GM18508 (cell line): Measurements from ENCODE around the gene OBSL1.
A peak's percentile ranks its signal among the peaks of the same experiment; 100 is the strongest.

Source experiments
- ATAC-seq: cut with Tn5 transposase; IDR thresholded peaks from one replicate; pipeline ENCODE4 v1.9.1; 2021; ENCODE audit warnings: moderate number of reproducible peaks; ENCODE audit not compliant: insufficient read depth, unreplicated experiment

The OBSL1 gene

GRCh38 chr2:219552382-219553167 lies 18.8 kb downstream of the OBSL1 start:
- ATAC-seq, result peak; percentile 66

DNA sequence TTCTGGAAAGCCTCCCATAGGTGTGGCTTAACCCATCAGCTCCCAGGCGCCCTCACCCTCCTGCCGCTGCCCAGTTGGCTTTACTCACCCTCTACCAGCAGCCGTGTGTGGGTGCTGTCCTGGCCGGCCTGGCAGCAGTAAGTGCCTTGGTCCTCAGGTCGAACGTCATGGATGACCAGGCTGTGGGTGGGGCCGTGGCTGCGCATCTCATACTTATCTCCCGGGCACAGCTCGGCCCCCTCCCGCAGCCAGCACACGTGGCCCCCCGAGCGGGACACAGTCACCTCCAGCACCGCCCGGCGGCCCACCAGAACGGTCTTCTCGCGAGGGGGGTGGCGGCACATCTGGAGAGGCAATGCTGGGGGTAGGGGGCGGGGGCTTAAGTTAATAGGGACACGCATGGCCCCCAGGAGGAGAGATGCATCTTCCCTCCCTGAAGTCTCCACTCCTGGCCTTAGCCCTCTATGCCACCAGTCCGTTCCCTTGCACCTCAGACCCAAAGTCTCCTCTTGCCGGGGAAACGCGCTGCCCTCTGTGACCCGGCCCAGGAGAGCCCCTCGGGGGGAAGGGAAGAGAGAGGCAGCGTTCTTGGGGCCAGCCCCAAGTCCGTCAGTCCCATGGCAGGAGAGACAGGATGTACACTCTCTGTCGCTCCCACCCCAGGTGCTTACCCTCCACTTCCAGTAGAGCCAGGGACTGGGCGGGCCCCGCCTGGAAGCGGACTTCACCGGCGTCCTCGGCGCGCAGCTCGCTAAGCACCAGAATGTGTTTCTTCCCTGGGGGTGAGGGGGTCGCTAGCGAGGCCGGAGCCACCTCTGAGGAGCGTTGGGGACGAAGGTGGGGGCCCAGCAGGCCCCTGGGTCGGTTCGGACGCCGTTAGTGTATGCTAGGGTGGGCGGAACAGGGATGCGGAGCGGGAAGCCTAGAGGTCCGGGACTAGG lies 19.6 kb downstream of the OBSL1 start:
- peak; percentile 14 for ATAC-seq

GRCh38 chr2:219549619-219550018 lies 21.7 kb downstream of the OBSL1 start:
- ATAC-seq, result no peak

DNA sequence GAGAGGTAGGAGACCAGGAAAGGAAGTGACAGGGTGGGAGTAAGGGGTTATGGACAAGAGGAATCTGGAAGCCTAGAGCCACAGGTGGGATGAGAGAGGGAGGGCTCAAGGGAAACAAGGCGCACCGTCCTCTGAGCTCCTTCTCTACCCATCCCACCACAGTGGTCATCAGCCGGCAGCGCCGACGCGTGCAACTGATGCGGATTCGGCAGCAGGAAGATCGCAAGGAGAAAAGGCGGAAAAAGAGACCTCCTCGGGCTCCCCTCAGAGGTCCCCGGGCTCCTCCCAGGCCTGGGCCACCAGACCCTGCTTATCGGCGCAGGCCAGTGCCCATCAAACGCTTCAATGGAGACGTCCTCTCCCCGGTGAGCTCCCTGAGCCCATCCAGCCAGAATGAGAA lies 22.3 kb downstream of the OBSL1 start:
- ATAC-seq, result no peak

DNA sequence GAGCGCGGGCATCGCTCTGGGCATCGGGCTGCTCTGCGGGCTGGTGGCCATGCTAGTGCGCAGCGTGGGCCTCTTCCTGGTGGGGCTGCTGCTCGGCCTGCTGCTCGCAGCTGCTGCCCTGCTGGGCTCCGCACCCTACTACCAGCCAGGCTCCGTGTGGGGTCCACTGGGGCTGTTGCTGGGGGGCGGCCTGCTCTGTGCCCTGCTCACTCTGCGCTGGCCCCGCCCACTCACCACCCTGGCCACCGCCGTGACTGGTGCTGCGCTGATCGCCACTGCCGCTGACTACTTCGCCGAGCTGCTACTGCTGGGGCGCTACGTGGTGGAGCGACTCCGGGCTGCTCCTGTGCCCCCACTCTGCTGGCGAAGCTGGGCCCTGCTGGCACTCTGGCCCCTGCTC lies 23.7 kb downstream of the OBSL1 start:
- no peak for ATAC-seq

GRCh38 chr2:219545943-219546352 lies 25.4 kb downstream of the OBSL1 start:
- ATAC-seq, result no peak

GRCh38 chr2:219545295-219545942 lies 25.9 kb downstream of the OBSL1 start:
- ATAC-seq, result no peak

DNA sequence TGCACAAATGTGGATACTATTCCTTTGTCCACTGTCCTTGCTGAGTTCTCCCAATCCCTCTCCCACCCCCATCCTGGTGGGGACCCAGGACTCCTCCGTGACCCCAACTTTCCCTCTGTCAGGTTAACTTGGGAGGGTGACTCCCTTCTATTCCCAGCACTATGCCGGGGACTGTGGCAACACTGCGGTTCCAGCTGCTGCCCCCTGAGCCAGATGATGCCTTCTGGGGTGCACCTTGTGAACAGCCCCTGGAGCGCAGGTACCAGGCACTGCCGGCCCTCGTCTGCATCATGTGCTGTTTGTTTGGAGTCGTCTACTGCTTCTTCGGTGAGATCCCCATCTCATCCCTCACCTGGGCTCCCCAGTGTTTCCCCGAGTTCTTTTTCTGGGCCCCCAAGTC lies 26.8 kb downstream of the OBSL1 start:
- no peak for ATAC-seq

GRCh38 chr2:219543596-219544358 lies 27.6 kb downstream of the OBSL1 start, which contains the start of the genes CHPF and TMEM198:
Gene CHPF (minus strand): TSS chr2:219543809. CDS start chr2:219543538, 271 bp downstream.
Gene TMEM198 (plus strand): TSS chr2:219544028. CDS start chr2:219544728, 700 bp downstream.
- peak; percentile 59 for ATAC-seq

GRCh38 chr2:219542931-219543595 lies 28.3 kb downstream of the OBSL1 start:
- ATAC-seq, result peak; percentile 17

- ATAC-seq, result peak; percentile 55
These were observed 29.6 kb downstream of the OBSL1 start for GRCh38 chr2:219541611-219542180.

DNA sequence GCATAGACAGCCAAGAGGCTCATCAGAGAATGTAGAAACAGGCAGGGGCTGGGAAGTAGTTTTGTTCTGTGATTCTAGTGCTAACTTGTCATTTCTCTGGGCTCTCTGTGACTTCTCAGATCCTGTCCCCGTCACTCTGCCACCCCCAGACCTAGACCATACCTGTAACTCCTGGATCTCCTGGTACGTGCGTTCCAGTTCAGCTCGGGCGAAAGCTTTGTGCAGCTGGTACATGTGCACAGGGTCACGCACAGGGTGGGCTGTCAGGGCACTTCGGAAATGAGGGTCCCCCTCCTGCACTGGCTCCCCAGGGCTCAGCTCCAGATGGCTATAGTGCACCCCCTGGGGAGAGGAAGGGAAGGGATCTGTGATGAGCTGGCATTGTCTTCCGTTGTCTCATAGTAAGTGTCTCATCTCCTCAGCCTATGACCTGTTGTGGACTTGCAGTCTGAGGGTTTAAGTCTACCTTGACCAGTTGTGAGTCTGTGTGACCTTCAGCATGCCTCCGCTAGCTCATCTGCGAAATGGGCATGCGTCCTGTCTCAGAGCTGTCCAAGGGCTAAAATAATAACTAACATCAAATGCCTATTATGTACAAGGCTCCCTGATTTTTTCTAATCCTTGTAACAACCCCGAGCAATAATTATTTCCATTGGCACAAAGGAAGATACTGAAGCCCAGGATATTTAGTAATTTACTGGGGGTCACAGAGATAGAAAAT lies 30.4 kb downstream of the OBSL1 start:
- no peak for ATAC-seq

- no peak for ATAC-seq
These were observed 31.2 kb downstream of the OBSL1 start for GRCh38 chr2:219539926-219540678.

DNA sequence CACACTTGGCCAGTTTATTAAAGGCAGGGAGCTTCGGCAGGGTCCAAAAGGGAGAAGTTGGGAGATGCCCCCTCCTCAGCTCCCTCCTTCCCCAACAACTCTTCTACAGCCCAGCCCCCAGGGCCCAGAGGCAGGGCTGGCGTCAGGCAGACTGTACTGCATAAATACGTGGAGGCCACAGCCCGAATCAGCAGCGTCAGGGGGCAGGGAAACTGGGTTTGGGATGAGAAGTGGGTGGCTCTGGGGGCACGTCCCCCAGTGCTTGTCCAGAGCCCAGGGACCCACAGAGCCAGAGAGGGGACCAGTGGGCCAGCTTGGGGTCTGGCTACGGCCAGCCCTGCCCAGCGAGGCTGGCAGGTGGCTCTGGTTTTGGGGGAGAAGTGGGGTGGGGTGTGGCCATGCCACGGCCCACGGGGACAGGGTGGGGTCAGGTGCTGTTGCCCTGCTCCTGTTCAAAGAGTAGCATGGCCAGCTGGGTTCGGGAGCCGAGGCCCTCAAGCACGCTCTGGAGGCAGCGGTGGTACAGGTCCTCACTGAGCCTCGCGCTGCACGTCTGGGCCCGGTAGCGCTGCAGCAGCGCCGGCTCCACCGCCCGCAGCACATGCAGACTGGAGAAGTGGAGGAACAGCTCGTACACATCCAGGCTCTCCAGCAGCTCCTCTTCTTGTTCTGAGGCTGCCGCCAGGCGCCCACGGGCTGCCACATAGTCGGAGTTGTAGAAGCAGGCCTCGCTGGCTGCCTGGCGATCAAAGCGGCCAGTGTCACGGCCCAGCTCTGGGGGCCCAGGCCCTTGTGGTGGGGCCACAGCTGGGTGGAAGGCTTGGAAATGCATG lies 32.2 kb downstream of the OBSL1 start:
- no peak for ATAC-seq

DNA sequence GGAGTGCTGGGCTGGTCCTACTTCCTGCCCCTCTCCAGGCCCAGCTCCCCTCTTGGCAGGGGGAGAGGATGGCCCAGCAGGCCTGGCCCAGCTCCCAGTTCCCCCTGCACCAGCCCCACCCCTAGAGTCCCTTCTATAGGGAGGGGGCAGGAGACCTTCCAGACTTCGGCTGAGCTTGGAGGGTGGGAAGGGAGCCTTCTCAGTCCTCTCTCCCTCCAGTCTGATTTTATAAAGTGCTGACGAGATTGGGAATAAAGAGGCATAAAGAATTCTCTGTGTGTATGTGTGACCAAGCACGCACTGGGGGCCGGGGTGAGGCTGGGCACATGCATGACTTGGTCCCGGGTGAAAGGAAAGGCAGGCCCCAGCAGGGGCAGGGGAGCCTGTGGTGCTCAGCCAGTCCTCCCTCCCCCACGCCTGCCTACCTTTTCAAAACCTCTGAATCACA lies 32.8 kb downstream of the OBSL1 start:
- no peak for ATAC-seq

GRCh38 chr2:219537657-219538488 lies 33.5 kb downstream of the OBSL1 start:
- ATAC-seq, result no peak
